ENCODE data around the gene WASHC3.

DNA sequence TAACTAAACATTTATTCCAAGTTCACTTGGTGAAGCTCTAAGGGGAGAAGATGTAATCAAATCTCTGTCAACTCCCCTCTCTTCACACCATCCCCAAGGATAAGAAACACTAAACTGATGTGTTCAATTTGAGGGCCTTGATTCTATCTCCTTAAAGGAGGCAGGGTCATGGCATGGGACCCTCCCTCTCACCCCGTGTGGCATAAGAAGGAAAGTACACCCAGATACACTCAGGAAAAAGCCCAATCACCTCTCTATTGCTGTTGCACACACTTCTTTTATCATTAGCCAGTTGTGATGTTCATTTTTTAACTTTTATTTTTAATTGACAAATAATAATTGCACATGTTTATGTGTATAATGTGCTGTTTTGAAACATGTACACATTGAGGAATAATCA, 35.1 kb downstream of the WASHC3 start:
- TF ChIP-seq, protein P1, sequence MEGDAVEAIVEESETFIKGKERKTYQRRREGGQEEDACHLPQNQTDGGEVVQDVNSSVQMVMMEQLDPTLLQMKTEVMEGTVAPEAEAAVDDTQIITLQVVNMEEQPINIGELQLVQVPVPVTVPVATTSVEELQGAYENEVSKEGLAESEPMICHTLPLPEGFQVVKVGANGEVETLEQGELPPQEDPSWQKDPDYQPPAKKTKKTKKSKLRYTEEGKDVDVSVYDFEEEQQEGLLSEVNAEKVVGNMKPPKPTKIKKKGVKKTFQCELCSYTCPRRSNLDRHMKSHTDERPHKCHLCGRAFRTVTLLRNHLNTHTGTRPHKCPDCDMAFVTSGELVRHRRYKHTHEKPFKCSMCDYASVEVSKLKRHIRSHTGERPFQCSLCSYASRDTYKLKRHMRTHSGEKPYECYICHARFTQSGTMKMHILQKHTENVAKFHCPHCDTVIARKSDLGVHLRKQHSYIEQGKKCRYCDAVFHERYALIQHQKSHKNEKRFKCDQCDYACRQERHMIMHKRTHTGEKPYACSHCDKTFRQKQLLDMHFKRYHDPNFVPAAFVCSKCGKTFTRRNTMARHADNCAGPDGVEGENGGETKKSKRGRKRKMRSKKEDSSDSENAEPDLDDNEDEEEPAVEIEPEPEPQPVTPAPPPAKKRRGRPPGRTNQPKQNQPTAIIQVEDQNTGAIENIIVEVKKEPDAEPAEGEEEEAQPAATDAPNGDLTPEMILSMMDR (IDR thresholded peaks at IDR 0.05): no peak
- TF ChIP-seq POLR2AphosphoS5 (IDR thresholded peaks at IDR 0.05; ENCODE audit: insufficient read depth in 1 of 2, low read depth in 1 of 2): no peak
